ENCODE results near the gene GET4.

DNA sequence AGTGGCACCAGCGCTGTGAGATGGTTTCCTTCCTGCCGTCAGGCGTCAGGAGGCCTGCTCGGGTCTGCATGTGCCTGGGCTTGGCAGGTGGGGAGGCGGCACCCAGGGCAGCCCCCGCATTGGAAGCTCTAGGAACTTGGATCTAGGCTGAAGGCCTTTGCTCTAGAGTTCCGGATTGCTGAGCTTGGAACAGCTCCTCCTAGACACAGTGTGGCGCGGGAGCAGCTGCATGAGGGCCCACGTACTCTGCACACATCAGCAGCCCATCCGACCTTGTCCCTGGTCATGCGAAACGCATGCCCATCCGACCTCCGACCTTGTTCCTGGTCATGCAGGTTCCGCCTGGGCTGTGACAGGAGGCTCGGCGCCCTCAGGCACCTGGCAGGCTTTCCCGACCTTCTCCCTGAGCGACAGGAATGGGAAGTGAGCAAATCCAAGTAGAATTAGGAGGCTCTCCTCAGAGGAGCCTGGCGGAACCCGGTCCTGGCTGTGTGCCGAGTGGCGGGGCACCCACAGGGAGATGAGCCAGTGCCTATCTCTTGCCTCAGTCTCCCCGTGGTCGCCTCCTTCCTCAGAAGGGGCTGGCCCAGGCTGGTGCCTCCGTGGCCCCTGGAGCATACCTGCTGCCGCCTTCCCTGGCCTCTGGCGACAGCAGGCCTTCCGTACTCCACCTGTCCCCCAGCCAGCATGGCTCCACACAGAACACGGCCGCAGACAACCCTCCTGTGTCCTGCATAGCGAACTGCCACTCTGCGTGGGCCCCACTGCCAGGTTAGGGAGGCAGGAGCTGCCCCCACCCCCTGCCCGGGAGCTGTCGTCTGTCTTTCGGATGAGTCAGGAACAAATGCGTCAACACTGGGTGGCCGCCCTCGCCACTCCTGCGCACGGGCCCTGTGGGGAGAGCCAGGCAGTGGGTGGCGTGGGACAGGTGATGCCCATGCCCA is 12.0 kb downstream of the GET4 start:
- TF ChIP-seq ZNF274 (IDR thresholded peaks at IDR 0.05; ENCODE audit: low read depth, low read length) (no peak), YY1 (IDR thresholded peaks at IDR 0.05; ENCODE audit: insufficient read depth, insufficient read length) (no peak), SUZ12 (IDR thresholded peaks at IDR 0.05; ENCODE audit: extremely low read depth, insufficient read depth, insufficient read length) (no peak)
